Left lung (tissue), 10 donors: Measurements from ENCODE around the gene OR51B4. TPM values are rescaled to one million over a fixed set of nuclear protein-coding genes. Genes with fewer than 3 reads are reported as not detected.

ENCODE experiments used
- ATAC-seq: fragments of 200-7000 bp; cut with Tn5 transposase; one replicate; pipeline ENCODE4 v1.9.1; 2020; ENCODE audit warnings: moderate library complexity
- DNase-seq, 4 donors: peaks; one replicate each; pipeline ENCODE4 v3.0.0-alpha.2; 2013 to 2020
- H3K27ac ChIP-seq, 2 donors: fragments of 200-600 bp; sonication (generic) in 1 of 2; one replicate each; pipeline versions ENCODE4 v1.5.0 to v1.8.0; 2020 to 2021
- H3K27me3 ChIP-seq, 2 donors: fragments of 200-600 bp; sonication (generic) in 1 of 2; one replicate each; pipeline versions ENCODE4 v1.5.0 to v1.8.0; 2020 to 2021
- H3K36me3 ChIP-seq, 2 donors: fragments of 200-600 bp; sonication (generic) in 1 of 2; one replicate each; pipeline versions ENCODE4 v1.5.0 to v1.8.0; 2020 to 2021
- H3K4me1 ChIP-seq, 2 donors: fragments of 200-600 bp; one replicate each; pipeline ENCODE4 v1.8.0; 2021
- H3K4me3 ChIP-seq, 2 donors: fragments of 200-600 bp; sonication (generic) in 1 of 2; one replicate each; pipeline versions ENCODE4 v1.5.0 to v1.8.0; 2020 to 2021; ENCODE audit warnings: mild to moderate bottlenecking in 1 of 2
- H3K9me3 ChIP-seq, 2 donors: fragments of 200-600 bp; sonication (generic) in 1 of 2; one replicate each; pipeline versions ENCODE4 v1.5.0 to v1.8.0; 2020 to 2021
- CTCF ChIP-seq, 2 donors: fragments of 200-600 bp; sonication (generic) in 1 of 2; IDR thresholded peaks; one replicate each; pipeline versions ENCODE4 v1.5.0 to v1.8.0; 2021; ENCODE audit warnings: antibody characterized with exemption in 2 of 2
- intact Hi-C, 2 donors: fragments of 100-400 bp; cut with DNase I; formaldehyde crosslinking; loops; one replicate each; pipeline versions ENCODE4 v1.11.2 to v1.14.2; 2022
- polyA plus RNA-seq, 6 donors: library from polyadenylated mRNA; unstranded; fragments of 120-200 nt; gene quantifications; one replicate each; pipeline ENCODE4 v1.2.1, GENCODE V29; 2013; ENCODE audit not compliant: insufficient read length in 6 of 6
- total RNA-seq, 2 donors: library from RNA; stranded (reverse); fragmentation: NEBNext Ultra II Directional; extraction: Animal tissue kit (Norgen Biotek cat#: 25700); gene quantifications; one replicate each; pipeline ENCODE4 v1.2.1, GENCODE V29; 2021
- donor health status: DM: no; HTN: yes; CAD: no.
- donor health status: DM: no; HTN: no; CAD: no.

Gene OR51B4
- total and polyA plus RNA-seq, 8 donors = 0.35 to 0.58 (median 0.53) TPM; not detected in 3

GRCh38 chr11:5279471-5280090 is 22.2 kb downstream of the OR51B4 start:
- Histone ChIP-seq H3K9me3 (no peaks in the 10 kb centered on the region), H3K36me3 (no peaks in the 10 kb centered on the region), H3K27me3 (no peaks in the 10 kb centered on the region), H3K4me3 (no peak overlapping the region), H3K27ac (no peak overlapping the region), H3K4me1 (no peaks in the 10 kb centered on the region)
- intact Hi-C loops = no loop called here
- ATAC-seq (no peak), DNase-seq (no peak)
- no peak for TF ChIP-seq CTCF (IDR thresholded peaks at IDR 0.05)

GRCh38 chr11:5277807-5278382 is 23.9 kb downstream of the OR51B4 start:
- Histone ChIP-seq H3K27ac (no peak overlapping the region), H3K9me3 (no peaks in the 10 kb centered on the region), H3K27me3 (no peaks in the 10 kb centered on the region), H3K4me3 (no peak overlapping the region), H3K4me1 (no peaks in the 10 kb centered on the region), H3K36me3 (no peaks in the 10 kb centered on the region)
- no peak for ATAC-seq
- intact Hi-C loops = no loop called here
- no peak for TF ChIP-seq CTCF (IDR thresholded peaks at IDR 0.05)
- DNase-seq = no peak

DNA sequence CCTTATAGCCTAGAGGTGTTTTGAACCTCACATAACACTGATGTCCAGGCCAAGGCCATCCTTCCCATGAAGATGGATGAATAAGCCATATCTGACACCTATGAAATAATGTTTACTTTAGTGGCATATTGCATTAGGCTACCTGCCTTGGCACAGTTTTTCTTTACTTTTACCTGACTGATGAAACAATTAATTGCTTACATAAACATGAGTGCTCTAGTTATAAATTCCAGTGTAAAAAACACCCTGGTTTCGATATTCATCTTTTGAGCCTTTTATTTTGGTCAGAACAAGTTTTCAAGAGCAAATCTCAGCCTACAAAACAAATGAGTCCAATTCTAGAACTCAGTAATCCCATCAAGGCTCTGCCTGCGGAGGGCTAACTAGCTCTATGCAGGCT is 25.0 kb downstream of the OR51B4 start:
- Histone ChIP-seq H3K4me1 (no peaks in the 10 kb centered on the region), H3K4me3 (no peak overlapping the region), H3K27me3 (no peaks in the 10 kb centered on the region), H3K36me3 (no peaks in the 10 kb centered on the region), H3K27ac (no peak overlapping the region), H3K9me3 (no peaks in the 10 kb centered on the region)
- TF ChIP-seq CTCF (IDR thresholded peaks at IDR 0.05) = no peak
- ATAC-seq (no peak), DNase-seq (no peak)
- intact Hi-C loops = no loop called here

GRCh38 chr11:5275369-5276110 is 26.2 kb downstream of the OR51B4 start:
- H3K36me3 ChIP-seq = no peaks in the 10 kb centered on the region
- no peak for TF ChIP-seq CTCF (IDR thresholded peaks at IDR 0.05)
- no peaks in the 10 kb centered on the region for H3K4me1 ChIP-seq
- H3K9me3 ChIP-seq = no peaks in the 10 kb centered on the region
- no peak for ATAC-seq
- intact Hi-C loops = no loop called here
- no peak overlapping the region for H3K27ac ChIP-seq
- DNase-seq = no peak
- no peaks in the 10 kb centered on the region for H3K27me3 ChIP-seq
- H3K4me3 ChIP-seq = no peak overlapping the region

DNA sequence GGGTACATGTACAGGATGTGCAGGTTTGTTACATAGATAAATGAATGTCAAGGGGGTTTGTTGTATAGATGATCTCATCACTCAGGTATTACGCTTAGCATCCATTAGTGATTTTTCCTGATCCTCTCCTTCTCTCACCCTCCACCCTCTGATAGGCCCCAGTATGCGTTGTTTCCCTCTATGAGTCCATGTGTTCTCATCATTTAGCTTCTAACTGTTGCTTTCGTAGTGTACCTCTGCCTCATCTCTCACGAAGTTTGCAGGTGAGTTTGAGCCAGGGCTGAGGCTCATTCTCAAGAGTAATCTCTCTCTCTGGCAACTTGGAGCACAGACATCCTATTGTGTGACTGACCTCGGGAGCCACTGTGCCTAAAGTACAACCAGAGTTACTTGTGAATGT is 27.4 kb downstream of the OR51B4 start:
- Histone ChIP-seq H3K4me1 (no peaks in the 10 kb centered on the region), H3K27ac (no peak overlapping the region), H3K36me3 (no peaks in the 10 kb centered on the region), H3K9me3 (no peaks in the 10 kb centered on the region), H3K4me3 (no peak overlapping the region), H3K27me3 (no peaks in the 10 kb centered on the region)
- intact Hi-C loops = no loop called here
- DNase-seq (no peak), ATAC-seq (no peak)
- TF ChIP-seq CTCF (IDR thresholded peaks at IDR 0.05) = no peak
